H1 (cell line): ENCODE measurements around the gene SFR1. TPM values are rescaled to one million over a fixed set of nuclear protein-coding genes. Genes with fewer than 3 reads are reported as not detected.

ENCODE experiments used
- ATF3 ChIP-seq: IDR thresholded peaks from 2 replicates; pipeline ENCODE4 v1.6.1; 2011; ENCODE audit warnings: low read depth, mild to moderate bottlenecking, low read length; ENCODE audit not compliant: insufficient read depth
- CHD2 ChIP-seq: IDR thresholded peaks from 2 replicates; pipeline ENCODE4 v1.6.1; 2012; ENCODE audit warnings: low read length, improper control_type of control experiment
- CTCF ChIP-seq, 3 experiments: IDR thresholded peaks; 1 replicate in 2 of 3; 2 replicates in 1 of 3; pipeline versions ENCODE4 v1.5.1 to v1.6.1; 2011; ENCODE audit warnings: low read length in 3 of 3, mild to moderate bottlenecking in 3 of 3, inconsistent platforms in 2 of 3, low read depth in 1 of 3, moderate library complexity in 1 of 3; ENCODE audit not compliant: insufficient read depth in 1 of 3; ENCODE audit errors: control extremely low read depth in 1 of 3
- HDAC2 ChIP-seq, 2 experiments: fragments of 300-600 bp in 1 of 2; sonication (generic) in 1 of 2; IDR thresholded peaks; 2 replicates each; pipeline ENCODE4 v1.6.1; 2011 to 2012; ENCODE audit warnings: low read depth in 2 of 2, low read length in 2 of 2, mild to moderate bottlenecking in 2 of 2, moderate library complexity in 2 of 2, borderline replicate concordance in 1 of 2, inconsistent platforms in 1 of 2
- MAX ChIP-seq: IDR thresholded peaks from 2 replicates; pipeline ENCODE4 v1.6.1; 2012; ENCODE audit warnings: inconsistent platforms
- NANOG ChIP-seq: IDR thresholded peaks from 2 replicates; pipeline ENCODE4 v1.6.1; 2011; ENCODE audit warnings: low read length, low read depth, mild to moderate bottlenecking, inconsistent platforms; ENCODE audit not compliant: insufficient read depth, poor library complexity, severe bottlenecking
- NRF1 ChIP-seq: IDR thresholded peaks from 2 replicates; pipeline ENCODE4 v1.6.1; 2011; ENCODE audit warnings: mild to moderate bottlenecking, low read depth, low read length, improper control_type of control experiment
- POLR2A ChIP-seq, 2 experiments: IDR thresholded peaks; 1 replicate in 1 of 2; 2 replicates in 1 of 2; pipeline ENCODE4 v1.6.1; 2011; ENCODE audit warnings: low read depth in 2 of 2, low read length in 2 of 2, mild to moderate bottlenecking in 2 of 2; ENCODE audit errors: control extremely low read depth in 1 of 2
- RAD21 ChIP-seq, 2 experiments: IDR thresholded peaks in 1 of 2; conservative IDR thresholded peaks in 1 of 2; 2 replicates each; pipeline ENCODE4 v1.6.1; 2011; ENCODE audit warnings: low read depth in 2 of 2, low read length in 2 of 2, improper control_type of control experiment in 1 of 2, inconsistent platforms in 1 of 2, mild to moderate bottlenecking in 1 of 2, moderate library complexity in 1 of 2
- RNF2 ChIP-seq: fragments of 200-900, 300-1000 bp; sonication (generic); IDR thresholded peaks from 2 replicates; pipeline ENCODE4 v1.7.1; 2016; ENCODE audit warnings: borderline replicate concordance, low read depth, mild to moderate bottlenecking, antibody characterized with exemption, low read length; ENCODE audit not compliant: poor library complexity, severe bottlenecking; ENCODE audit errors: missing control alignments
- RXRA ChIP-seq: IDR thresholded peaks from 2 replicates; pipeline ENCODE4 v1.6.1; 2011; ENCODE audit warnings: low read depth, mild to moderate bottlenecking, low read length, moderate library complexity; ENCODE audit not compliant: insufficient read depth
- SAP30 ChIP-seq: fragments of 300-600 bp; sonication (generic); IDR thresholded peaks from 2 replicates; pipeline ENCODE4 v1.7.1; 2012; ENCODE audit warnings: low read length, moderate library complexity, mild to moderate bottlenecking, inconsistent platforms; ENCODE audit not compliant: insufficient read depth, insufficient replicate concordance
- SIN3A ChIP-seq, 2 experiments: IDR thresholded peaks in 1 of 2; conservative IDR thresholded peaks in 1 of 2; 2 replicates each; pipeline ENCODE4 v1.6.1; 2011 to 2012; ENCODE audit warnings: low read length in 2 of 2, improper control_type of control experiment in 1 of 2, low read depth in 1 of 2, mild to moderate bottlenecking in 1 of 2
- SP1 ChIP-seq: IDR thresholded peaks from 2 replicates; pipeline ENCODE4 v1.6.1; 2011; ENCODE audit warnings: low read depth, low read length
- TAF7 ChIP-seq: optimal IDR thresholded peaks from 2 replicates; pipeline ENCODE3; 2011; ENCODE audit warnings: low read depth, mild to moderate bottlenecking, inconsistent platforms, low read length, moderate library complexity, borderline replicate concordance
- TBP ChIP-seq: IDR thresholded peaks from 2 replicates; pipeline ENCODE4 v1.6.1; 2011; ENCODE audit warnings: low read depth, low read length, improper control_type of control experiment
- polyA plus RNA-seq, 7 experiments: library from polyadenylated mRNA; depleted of rRNA in 3 of 7; stranded (reverse) in 5 of 7; unstranded in 2 of 7; fragments of >200 nt in 5 of 7; fragments of 200-250 nt in 2 of 7; gene quantifications; 1 replicate in 5 of 7; 2 replicates in 1 of 7; 4 replicates in 1 of 7; pipeline versions ENCODE4 v1.2.1 to v1.2.3, GENCODE V29; 2011 to 2013; ENCODE audit warnings: missing spikeins in 2 of 7, mixed read lengths in 2 of 7
- total RNA-seq: library from RNA; stranded (reverse); fragmentation: NEBNext Ultra II Directional; extraction: Animal tissue kit (Norgen Biotek cat#: 25700); gene quantifications from 2 replicates; pipeline ENCODE4 v1.2.1, GENCODE V29; 2021

SFR1 gene
- total and polyA plus RNA-seq, 2 of the 8 experiments (the other 6 are each of a cell fraction or from before 2014, with no cell fraction given), result 3.4 to 7.7 TPM

GRCh38 chr10:104120903-104121484, 977 bp upstream of the SFR1 start (continued):
- TF ChIP-seq TBP (peak; percentile 53), NANOG (no peak), RAD21 (IDR thresholded peaks at IDR 0.05 in 1 of 2, conservative IDR thresholded peaks at IDR 0.05 in 1 of 2; ENCODE audit: low read depth in 2 of 2, low read length in 2 of 2) (no peak), HDAC2 (IDR thresholded peaks at IDR 0.05; ENCODE audit: borderline replicate concordance in 1 of 2, low read depth in 2 of 2, low read length in 2 of 2) (0 out of 4 replicates have a peak, but pooled peaks of 1 of the 2 experiments have one; percentile 26), SIN3A (conservative IDR thresholded peaks at IDR 0.05 in 1 of 2, IDR thresholded peaks at IDR 0.05 in 1 of 2; ENCODE audit: low read depth in 1 of 2, low read length in 2 of 2) (peak in 1 of 2 experiments; percentile 78; a peak in 1 of 4 replicates), NRF1 (no peak), SAP30 (no peak), ATF3 (no peak), RNF2 (no peak), RXRA (no peak), TAF7 (peak; percentile 55), POLR2A (IDR thresholded peaks at IDR 0.05; ENCODE audit: control extremely low read depth in 1 of 2, low read depth in 2 of 2, low read length in 2 of 2) (peak in 1 of 2 experiments; percentile 48; a peak in 2 of 3 replicates), CHD2 (no peak), CTCF (IDR thresholded peaks at IDR 0.05; ENCODE audit: control extremely low read depth in 1 of 3, insufficient read depth in 1 of 3, low read depth in 1 of 3, low read length in 3 of 3) (no peak), SP1 (no peak; the same call in 1 of the 2 replicates), MAX (peak; percentile 42)
